ENCODE measurements around the gene DOCK9.

DNA sequence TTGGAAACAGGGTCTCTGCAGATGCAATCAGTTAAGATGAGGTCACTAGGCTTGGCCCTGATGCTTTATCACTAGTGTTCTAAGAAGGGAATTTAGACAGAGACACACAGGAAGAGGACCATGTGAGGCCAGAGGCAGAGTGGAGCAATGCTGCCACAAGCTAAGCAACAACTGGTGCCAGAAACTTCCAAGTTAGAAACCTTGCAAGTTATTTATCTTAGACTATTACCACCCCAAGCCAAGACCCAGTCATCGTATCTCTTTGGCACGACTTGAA is 81.1 kb downstream of the DOCK9 start:
- TF ChIP-seq, protein P1, sequence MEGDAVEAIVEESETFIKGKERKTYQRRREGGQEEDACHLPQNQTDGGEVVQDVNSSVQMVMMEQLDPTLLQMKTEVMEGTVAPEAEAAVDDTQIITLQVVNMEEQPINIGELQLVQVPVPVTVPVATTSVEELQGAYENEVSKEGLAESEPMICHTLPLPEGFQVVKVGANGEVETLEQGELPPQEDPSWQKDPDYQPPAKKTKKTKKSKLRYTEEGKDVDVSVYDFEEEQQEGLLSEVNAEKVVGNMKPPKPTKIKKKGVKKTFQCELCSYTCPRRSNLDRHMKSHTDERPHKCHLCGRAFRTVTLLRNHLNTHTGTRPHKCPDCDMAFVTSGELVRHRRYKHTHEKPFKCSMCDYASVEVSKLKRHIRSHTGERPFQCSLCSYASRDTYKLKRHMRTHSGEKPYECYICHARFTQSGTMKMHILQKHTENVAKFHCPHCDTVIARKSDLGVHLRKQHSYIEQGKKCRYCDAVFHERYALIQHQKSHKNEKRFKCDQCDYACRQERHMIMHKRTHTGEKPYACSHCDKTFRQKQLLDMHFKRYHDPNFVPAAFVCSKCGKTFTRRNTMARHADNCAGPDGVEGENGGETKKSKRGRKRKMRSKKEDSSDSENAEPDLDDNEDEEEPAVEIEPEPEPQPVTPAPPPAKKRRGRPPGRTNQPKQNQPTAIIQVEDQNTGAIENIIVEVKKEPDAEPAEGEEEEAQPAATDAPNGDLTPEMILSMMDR (IDR thresholded peaks at IDR 0.05), result no peak
- TF ChIP-seq, protein P2, sequence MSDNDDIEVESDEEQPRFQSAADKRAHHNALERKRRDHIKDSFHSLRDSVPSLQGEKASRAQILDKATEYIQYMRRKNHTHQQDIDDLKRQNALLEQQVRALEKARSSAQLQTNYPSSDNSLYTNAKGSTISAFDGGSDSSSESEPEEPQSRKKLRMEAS (IDR thresholded peaks at IDR 0.05; ENCODE audit: low read depth), result no peak
- no peak for TF ChIP-seq TAF1 (IDR thresholded peaks at IDR 0.05; ENCODE audit: borderline replicate concordance, low read depth, low read length)
- TF ChIP-seq RAD21 (IDR thresholded peaks at IDR 0.05; ENCODE audit: low read length), result no peak
- TF ChIP-seq NFIC (IDR thresholded peaks at IDR 0.05; ENCODE audit: borderline replicate concordance), result no peak

Measured in SK-N-SH (cell line).